ENCODE data around the gene ZSWIM9.

The ZSWIM9 gene

DNA sequence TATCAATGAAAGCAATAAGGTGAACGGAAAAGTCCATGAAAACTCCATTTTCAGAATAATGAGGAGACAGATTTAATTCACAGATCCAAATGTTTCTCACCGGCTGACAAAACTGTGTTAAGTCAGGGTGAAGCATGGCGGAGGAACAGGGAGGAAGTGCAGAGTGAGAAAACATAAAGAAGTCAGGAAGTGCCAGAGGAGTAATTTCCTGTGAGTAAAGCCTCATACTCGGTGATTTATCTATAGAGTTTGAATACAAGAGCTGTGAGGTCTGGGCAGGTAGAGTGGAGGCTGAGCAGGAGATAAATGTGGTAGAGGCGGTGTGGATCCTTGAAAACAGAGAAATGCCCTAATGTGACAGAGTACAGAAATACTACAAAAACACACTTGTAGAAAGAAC is 73.8 kb downstream of the ZSWIM9 start:
- no peaks in the 10 kb centered on the region for H3K9me3 ChIP-seq (ENCODE audit: control insufficient read depth, insufficient read depth, low read depth, low read length)
- CTCF ChIA-PET = interaction anchor here (1.5 to 1.7 kb wide), 2 partner anchors 11 to 44 kb away, joined by 3 to 5 read pairs; no protein-coding TSS in a partner anchor
- no peak overlapping the region for H3K4me3 ChIP-seq (ENCODE audit: low read depth, low read length)
- POLR2A ChIA-PET = no interaction called here
- peaks cover 32 to 34% of the 10 kb centered on the region in 2 experiments for H3K36me3 ChIP-seq (ENCODE audit: control insufficient read depth in 2 of 2, insufficient read depth in 1 of 2, low read length in 2 of 2)
- no peaks in the 10 kb centered on the region for H3K4me1 ChIP-seq (ENCODE audit: control insufficient read depth, insufficient read depth, low read length)
- TF ChIP-seq, protein P1, sequence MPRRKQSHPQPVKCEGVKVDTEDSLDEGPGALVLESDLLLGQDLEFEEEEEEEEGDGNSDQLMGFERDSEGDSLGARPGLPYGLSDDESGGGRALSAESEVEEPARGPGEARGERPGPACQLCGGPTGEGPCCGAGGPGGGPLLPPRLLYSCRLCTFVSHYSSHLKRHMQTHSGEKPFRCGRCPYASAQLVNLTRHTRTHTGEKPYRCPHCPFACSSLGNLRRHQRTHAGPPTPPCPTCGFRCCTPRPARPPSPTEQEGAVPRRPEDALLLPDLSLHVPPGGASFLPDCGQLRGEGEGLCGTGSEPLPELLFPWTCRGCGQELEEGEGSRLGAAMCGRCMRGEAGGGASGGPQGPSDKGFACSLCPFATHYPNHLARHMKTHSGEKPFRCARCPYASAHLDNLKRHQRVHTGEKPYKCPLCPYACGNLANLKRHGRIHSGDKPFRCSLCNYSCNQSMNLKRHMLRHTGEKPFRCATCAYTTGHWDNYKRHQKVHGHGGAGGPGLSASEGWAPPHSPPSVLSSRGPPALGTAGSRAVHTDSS (tag by site-specific recombination; IDR thresholded peaks at IDR 0.05) = no peak
- TF ChIP-seq, protein P2, sequence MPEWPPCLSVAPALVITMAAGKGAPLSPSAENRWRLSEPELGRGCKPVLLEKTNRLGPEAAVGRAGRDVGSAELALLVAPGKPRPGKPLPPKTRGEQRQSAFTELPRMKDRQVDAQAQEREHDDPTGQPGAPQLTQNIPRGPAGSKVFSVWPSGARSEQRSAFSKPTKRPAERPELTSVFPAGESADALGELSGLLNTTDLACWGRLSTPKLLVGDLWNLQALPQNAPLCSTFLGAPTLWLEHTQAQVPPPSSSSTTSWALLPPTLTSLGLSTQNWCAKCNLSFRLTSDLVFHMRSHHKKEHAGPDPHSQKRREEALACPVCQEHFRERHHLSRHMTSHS (tag by site-specific recombination; IDR thresholded peaks at IDR 0.05) = no peak
- TF ChIP-seq ZNF664 (tag by site-specific recombination; IDR thresholded peaks at IDR 0.05) = no peak
- no peak for TF ChIP-seq ZNF354C (tag by site-specific recombination; IDR thresholded peaks at IDR 0.05; ENCODE audit: borderline replicate concordance, low read depth)
- TF ChIP-seq, protein P3, sequence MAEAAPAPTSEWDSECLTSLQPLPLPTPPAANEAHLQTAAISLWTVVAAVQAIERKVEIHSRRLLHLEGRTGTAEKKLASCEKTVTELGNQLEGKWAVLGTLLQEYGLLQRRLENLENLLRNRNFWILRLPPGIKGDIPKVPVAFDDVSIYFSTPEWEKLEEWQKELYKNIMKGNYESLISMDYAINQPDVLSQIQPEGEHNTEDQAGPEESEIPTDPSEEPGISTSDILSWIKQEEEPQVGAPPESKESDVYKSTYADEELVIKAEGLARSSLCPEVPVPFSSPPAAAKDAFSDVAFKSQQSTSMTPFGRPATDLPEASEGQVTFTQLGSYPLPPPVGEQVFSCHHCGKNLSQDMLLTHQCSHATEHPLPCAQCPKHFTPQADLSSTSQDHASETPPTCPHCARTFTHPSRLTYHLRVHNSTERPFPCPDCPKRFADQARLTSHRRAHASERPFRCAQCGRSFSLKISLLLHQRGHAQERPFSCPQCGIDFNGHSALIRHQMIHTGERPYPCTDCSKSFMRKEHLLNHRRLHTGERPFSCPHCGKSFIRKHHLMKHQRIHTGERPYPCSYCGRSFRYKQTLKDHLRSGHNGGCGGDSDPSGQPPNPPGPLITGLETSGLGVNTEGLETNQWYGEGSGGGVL (tag by site-specific recombination; IDR thresholded peaks at IDR 0.05) = no peak
- no peak for TF ChIP-seq ZNF19 (tag by site-specific recombination; IDR thresholded peaks at IDR 0.05; ENCODE audit: low read depth)
- TF ChIP-seq, protein P4, sequence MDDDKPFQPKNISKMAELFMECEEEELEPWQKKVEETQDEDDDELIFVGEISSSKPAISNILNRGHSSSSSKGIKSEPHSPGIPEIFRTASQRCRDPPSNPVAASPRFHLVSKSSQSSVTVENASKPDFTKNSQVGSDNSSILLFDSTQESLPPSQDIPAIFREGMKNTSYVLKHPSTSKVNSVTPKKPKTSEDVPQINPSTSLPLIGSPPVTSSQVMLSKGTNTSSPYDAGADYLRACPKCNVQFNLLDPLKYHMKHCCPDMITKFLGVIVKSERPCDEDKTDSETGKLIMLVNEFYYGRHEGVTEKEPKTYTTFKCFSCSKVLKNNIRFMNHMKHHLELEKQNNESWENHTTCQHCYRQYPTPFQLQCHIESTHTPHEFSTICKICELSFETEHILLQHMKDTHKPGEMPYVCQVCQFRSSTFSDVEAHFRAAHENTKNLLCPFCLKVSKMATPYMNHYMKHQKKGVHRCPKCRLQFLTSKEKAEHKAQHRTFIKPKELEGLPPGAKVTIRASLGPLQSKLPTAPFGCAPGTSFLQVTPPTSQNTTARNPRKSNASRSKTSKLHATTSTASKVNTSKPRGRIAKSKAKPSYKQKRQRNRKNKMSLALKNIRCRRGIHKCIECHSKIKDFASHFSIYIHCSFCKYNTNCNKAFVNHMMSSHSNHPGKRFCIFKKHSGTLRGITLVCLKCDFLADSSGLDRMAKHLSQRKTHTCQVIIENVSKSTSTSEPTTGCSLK (tag by site-specific recombination; IDR thresholded peaks at IDR 0.05) = no peak
- H3K27ac ChIP-seq (ENCODE audit: extremely low read depth, low read depth, low read length) = no peak overlapping the region

DNA sequence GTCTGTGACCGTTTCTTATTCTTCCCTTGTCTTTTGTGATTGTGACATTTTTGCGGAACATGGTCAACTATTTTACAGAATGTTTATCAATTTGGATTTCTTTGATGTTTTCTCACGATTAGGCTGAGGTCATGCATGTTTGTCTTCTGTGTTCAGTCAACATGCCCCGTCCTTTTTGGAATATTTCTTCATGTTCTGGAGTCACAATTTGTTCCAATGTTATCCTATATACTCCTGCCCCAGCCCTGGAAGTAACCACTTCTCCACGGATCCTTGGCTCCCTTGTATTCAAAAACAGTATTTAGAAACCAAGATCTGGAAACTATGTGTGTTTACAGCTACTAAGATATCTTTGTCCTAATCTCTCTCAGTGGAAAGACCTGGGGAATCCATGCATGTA is 75.6 kb downstream of the ZSWIM9 start:
- ChIA-PET POLR2A (no interaction called here), CTCF (interaction anchor here (1.0 to 1.6 kb wide), 2 partner anchors 13 to 14 kb away, joined by 4 read pairs; no protein-coding TSS in a partner anchor)

DNA sequence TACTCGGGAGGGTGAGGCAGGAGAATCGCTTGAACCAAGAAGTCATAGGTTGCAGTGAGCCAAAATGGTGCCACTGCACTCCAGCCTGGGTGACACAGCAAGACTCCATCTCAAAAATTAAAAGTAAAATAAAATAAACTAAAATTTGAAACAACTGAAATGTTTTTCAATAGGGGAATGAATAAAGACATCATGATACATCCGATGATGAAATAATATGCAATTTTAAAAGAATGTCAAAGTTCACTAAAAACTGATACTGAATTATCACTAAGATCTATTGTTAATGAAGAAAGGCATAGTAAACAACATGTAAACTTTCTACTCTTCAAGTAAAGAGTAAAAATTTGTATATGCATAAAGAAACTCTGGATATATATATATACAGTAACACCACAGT is 76.7 kb downstream of the ZSWIM9 start:
- ChIA-PET CTCF (no interaction called here), POLR2A (no interaction called here)
- peaks cover 24 to 28% of the 10 kb centered on the region in 2 experiments for H3K36me3 ChIP-seq (ENCODE audit: control insufficient read depth in 2 of 2, insufficient read depth in 1 of 2, low read length in 2 of 2)
- no peak overlapping the region for H3K27ac ChIP-seq (ENCODE audit: extremely low read depth, low read depth, low read length)
- H3K4me3 ChIP-seq (ENCODE audit: low read depth, low read length) = no peak overlapping the region
- H3K4me1 ChIP-seq (ENCODE audit: control insufficient read depth, insufficient read depth, low read length) = no peaks in the 10 kb centered on the region; the same call in 1 of the 2 replicates
- no peaks in the 10 kb centered on the region for H3K9me3 ChIP-seq (ENCODE audit: control insufficient read depth, insufficient read depth, low read depth, low read length)
- TF ChIP-seq ZNF24 (tag by site-specific recombination; IDR thresholded peaks at IDR 0.05) (no peak), KLF16 (tag by site-specific recombination; IDR thresholded peaks at IDR 0.05) (no peak), ZBTB7A (tag by site-specific recombination; IDR thresholded peaks at IDR 0.05; ENCODE audit: low read depth) (no peak), ZNF776 (tag by site-specific recombination; IDR thresholded peaks at IDR 0.05; ENCODE audit: borderline replicate concordance) (no peak), SP3 (tag by site-specific recombination; IDR thresholded peaks at IDR 0.05) (no peak), ZNF76 (tag by site-specific recombination; IDR thresholded peaks at IDR 0.05; ENCODE audit: borderline replicate concordance, low read depth) (no peak), ZNF248 (tag by site-specific recombination; IDR thresholded peaks at IDR 0.05) (no peak)
- TF ChIP-seq, protein P5, sequence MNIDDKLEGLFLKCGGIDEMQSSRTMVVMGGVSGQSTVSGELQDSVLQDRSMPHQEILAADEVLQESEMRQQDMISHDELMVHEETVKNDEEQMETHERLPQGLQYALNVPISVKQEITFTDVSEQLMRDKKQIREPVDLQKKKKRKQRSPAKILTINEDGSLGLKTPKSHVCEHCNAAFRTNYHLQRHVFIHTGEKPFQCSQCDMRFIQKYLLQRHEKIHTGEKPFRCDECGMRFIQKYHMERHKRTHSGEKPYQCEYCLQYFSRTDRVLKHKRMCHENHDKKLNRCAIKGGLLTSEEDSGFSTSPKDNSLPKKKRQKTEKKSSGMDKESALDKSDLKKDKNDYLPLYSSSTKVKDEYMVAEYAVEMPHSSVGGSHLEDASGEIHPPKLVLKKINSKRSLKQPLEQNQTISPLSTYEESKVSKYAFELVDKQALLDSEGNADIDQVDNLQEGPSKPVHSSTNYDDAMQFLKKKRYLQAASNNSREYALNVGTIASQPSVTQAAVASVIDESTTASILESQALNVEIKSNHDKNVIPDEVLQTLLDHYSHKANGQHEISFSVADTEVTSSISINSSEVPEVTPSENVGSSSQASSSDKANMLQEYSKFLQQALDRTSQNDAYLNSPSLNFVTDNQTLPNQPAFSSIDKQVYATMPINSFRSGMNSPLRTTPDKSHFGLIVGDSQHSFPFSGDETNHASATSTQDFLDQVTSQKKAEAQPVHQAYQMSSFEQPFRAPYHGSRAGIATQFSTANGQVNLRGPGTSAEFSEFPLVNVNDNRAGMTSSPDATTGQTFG (tag by site-specific recombination; IDR thresholded peaks at IDR 0.05; ENCODE audit: borderline replicate concordance) = no peak
- TF ChIP-seq, protein P6, sequence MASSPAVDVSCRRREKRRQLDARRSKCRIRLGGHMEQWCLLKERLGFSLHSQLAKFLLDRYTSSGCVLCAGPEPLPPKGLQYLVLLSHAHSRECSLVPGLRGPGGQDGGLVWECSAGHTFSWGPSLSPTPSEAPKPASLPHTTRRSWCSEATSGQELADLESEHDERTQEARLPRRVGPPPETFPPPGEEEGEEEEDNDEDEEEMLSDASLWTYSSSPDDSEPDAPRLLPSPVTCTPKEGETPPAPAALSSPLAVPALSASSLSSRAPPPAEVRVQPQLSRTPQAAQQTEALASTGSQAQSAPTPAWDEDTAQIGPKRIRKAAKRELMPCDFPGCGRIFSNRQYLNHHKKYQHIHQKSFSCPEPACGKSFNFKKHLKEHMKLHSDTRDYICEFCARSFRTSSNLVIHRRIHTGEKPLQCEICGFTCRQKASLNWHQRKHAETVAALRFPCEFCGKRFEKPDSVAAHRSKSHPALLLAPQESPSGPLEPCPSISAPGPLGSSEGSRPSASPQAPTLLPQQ (tag by site-specific recombination; IDR thresholded peaks at IDR 0.05) = no peak

More for the DNA sequence above, 75.6 kb downstream of the ZSWIM9 start:
- Histone ChIP-seq H3K36me3 (ENCODE audit: control insufficient read depth in 2 of 2, insufficient read depth in 1 of 2, low read length in 2 of 2) (peaks cover 28% of the 10 kb centered on the region in 2 experiments), H3K9me3 (ENCODE audit: control insufficient read depth, insufficient read depth, low read depth, low read length) (no peaks in the 10 kb centered on the region), H3K4me1 (ENCODE audit: control insufficient read depth, insufficient read depth, low read length) (no peaks in the 10 kb centered on the region; the same call in 1 of the 2 replicates), H3K4me3 (ENCODE audit: low read depth, low read length) (no peak overlapping the region), H3K27ac (ENCODE audit: extremely low read depth, low read depth, low read length) (no peak overlapping the region)
- TF ChIP-seq ZNF660 (tag by site-specific recombination; IDR thresholded peaks at IDR 0.05) (0 out of 2 replicates have a peak, but pooled peaks have one; percentile 34), ZNF521 (tag by site-specific recombination; IDR thresholded peaks at IDR 0.05) (no peak)

All from HEK293 (cell line).